ENCODE data around the gene VOPP1. TPM values are rescaled to one million over a fixed set of nuclear protein-coding genes. Genes with fewer than 3 reads are reported as not detected.

Gene VOPP1
- total and polyA plus RNA-seq, 9 of the 15 experiments (the other 6 are each of a cell fraction or from before 2014, with no cell fraction given), result 8.2 to 45.8 (median 31.2) TPM

DNA sequence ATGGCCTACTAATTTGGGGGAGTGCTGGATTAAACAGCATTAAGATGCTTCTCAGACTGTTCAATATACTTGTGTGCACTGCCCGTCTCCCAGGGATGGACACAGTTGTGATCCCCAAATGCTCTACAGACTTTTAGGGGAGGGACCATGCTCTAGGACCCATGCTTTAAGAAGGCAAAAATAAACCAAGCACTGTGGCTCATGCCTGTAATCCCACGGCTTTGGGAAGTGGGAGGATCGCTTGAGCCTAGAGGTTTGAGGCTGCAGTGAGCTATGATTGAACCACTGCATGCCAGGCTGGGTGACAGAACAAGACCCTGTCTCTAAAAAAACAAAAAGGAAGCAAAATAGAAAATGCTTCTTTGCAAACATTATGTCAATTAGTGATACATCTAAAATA is 102.6 kb downstream of the VOPP1 start:
- Histone ChIP-seq H3K4me2 (ENCODE audit: insufficient read depth, low read length) (no peak overlapping the region), H3K9me3 (replicated peaks; ENCODE audit: control insufficient read depth, insufficient read depth, low read depth, low read length) (no peaks in the 10 kb centered on the region; the same call in 1 of the 2 replicates), H4K20me1 (replicated peaks; ENCODE audit: control insufficient read depth, insufficient read depth, low read length) (no peaks in the 10 kb centered on the region), H3K36me3 (ENCODE audit: control insufficient read depth, insufficient read depth, low read length) (no peaks in the 10 kb centered on the region), H3K4me1 (replicated peaks in 1 of 2; ENCODE audit: control insufficient read depth in 2 of 2, insufficient read depth in 2 of 2, low read length in 2 of 2) (no peaks in the 10 kb centered on the region), H3K27ac (ENCODE audit: extremely low read depth, low read depth, low read length) (no peak overlapping the region), H3K27me3 (ENCODE audit: control insufficient read depth in 2 of 2, insufficient read depth in 2 of 2, low read length in 2 of 2) (no peaks in the 10 kb centered on the region), H3K9ac (ENCODE audit: insufficient read depth in 1 of 2, low read depth in 2 of 2, low read length in 2 of 2) (no peak overlapping the region), H3K79me2 (ENCODE audit: control insufficient read depth, insufficient read depth, low read length) (no peaks in the 10 kb centered on the region), H2AFZ (ENCODE audit: low read depth, low read length) (no peak overlapping the region), H3K4me3 (no peak overlapping the region), H3K9me1 (ENCODE audit: control insufficient read depth, insufficient read depth, low read length) (no peaks in the 10 kb centered on the region)
- ATAC-seq (no peak), DNase-seq (ENCODE audit: extremely low read depth in 1 of 4, low spot score in 3 of 4) (no peak), FAIRE-seq (no peak)
- in situ Hi-C loops (cut with MboI) (no loop called here), intact Hi-C loops (cut with micrococcal nuclease) (no loop called here)
- BruUV-seq (replicated peaks), result no TSS peak
- CTCF ChIA-PET (ENCODE audit: low intra/inter-chr PET ratio), result no interaction called here
- TF ChIP-seq THAP7 (CRISPR knock-in tag; IDR thresholded peaks at IDR 0.05) (no peak), U2AF1 (optimal IDR thresholded peaks at IDR 0.05; ENCODE audit: low read depth, low read length) (no peak), CREB3L1 (IDR thresholded peaks at IDR 0.05; ENCODE audit: borderline replicate concordance, low read depth) (no peak), TAF15 (IDR thresholded peaks at IDR 0.05; ENCODE audit: low read depth, low read length) (no peak)
- TF ChIP-seq, protein P1, sequence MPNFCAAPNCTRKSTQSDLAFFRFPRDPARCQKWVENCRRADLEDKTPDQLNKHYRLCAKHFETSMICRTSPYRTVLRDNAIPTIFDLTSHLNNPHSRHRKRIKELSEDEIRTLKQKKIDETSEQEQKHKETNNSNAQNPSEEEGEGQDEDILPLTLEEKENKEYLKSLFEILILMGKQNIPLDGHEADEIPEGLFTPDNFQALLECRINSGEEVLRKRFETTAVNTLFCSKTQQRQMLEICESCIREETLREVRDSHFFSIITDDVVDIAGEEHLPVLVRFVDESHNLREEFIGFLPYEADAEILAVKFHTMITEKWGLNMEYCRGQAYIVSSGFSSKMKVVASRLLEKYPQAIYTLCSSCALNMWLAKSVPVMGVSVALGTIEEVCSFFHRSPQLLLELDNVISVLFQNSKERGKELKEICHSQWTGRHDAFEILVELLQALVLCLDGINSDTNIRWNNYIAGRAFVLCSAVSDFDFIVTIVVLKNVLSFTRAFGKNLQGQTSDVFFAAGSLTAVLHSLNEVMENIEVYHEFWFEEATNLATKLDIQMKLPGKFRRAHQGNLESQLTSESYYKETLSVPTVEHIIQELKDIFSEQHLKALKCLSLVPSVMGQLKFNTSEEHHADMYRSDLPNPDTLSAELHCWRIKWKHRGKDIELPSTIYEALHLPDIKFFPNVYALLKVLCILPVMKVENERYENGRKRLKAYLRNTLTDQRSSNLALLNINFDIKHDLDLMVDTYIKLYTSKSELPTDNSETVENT (CRISPR knock-in tag; IDR thresholded peaks at IDR 0.05), result no peak
- 46% methylated on average over 3 of the region's 3 CpGs for WGBS (ENCODE audit: insufficient coverage, low coverage, missing lambda C conversion rate)
- POLR2A ChIA-PET, result no interaction called here
